Measurements from ENCODE around the gene PAQR6. TPM values are rescaled to one million over a fixed set of nuclear protein-coding genes. Genes with fewer than 3 reads are reported as not detected.

The PAQR6 gene
- polyA plus RNA-seq, 1 donor from 2014 or later: 16.8 TPM

GRCh38 chr1:156262461-156263287 is 14.8 kb upstream of the PAQR6 start:
- Histone ChIP-seq H3K27me3 (ENCODE audit: insufficient read depth, low read depth, low read length) (no peaks in the 10 kb centered on the region), H3K4me2 (ENCODE audit: low read length) (no peak overlapping the region), H3K4me3 (ENCODE audit: low read length) (no peak overlapping the region), H3K9me2 (ENCODE audit: insufficient read depth, low read length) (no peaks in the 10 kb centered on the region), H3F3A (ENCODE audit: insufficient read depth, low read length, poor library complexity, severe bottlenecking) (no peaks in the 10 kb centered on the region), H2AFZ (ENCODE audit: low read depth, low read length) (no peak overlapping the region), H3K27ac (ENCODE audit: low read length) (no peak overlapping the region), H3K9me3 (ENCODE audit: low read length) (no peaks in the 10 kb centered on the region), H3K9ac (ENCODE audit: low read length) (no peak overlapping the region), H3K79me2 (replicated peaks; ENCODE audit: insufficient read depth, low read length) (no peaks in the 10 kb centered on the region), H4K20me1 (ENCODE audit: insufficient read depth) (no peaks in the 10 kb centered on the region), H3K36me3 (ENCODE audit: insufficient read depth, low read length) (peaks cover 1% of the 10 kb centered on the region)
- TF ChIP-seq REST (IDR thresholded peaks at IDR 0.05; ENCODE audit: borderline replicate concordance) (no peak), TAF1 (IDR thresholded peaks at IDR 0.05; ENCODE audit: low read depth) (no peak)

GRCh38 chr1:156260896-156261295 is 13.0 kb upstream of the PAQR6 start:
- H3K4me3 ChIP-seq (ENCODE audit: low read length): no peak overlapping the region
- no peak overlapping the region for H3K27ac ChIP-seq (ENCODE audit: low read length)
- no peaks in the 10 kb centered on the region for H3K36me3 ChIP-seq (ENCODE audit: insufficient read depth, low read length)
- H3K79me2 ChIP-seq (replicated peaks; ENCODE audit: insufficient read depth, low read length): no peaks in the 10 kb centered on the region
- H3K27me3 ChIP-seq (ENCODE audit: insufficient read depth, low read depth, low read length): no peaks in the 10 kb centered on the region
- H3K4me2 ChIP-seq (ENCODE audit: low read length): no peak overlapping the region
- H3K9ac ChIP-seq (ENCODE audit: low read length): no peak overlapping the region
- H2AFZ ChIP-seq (ENCODE audit: low read depth, low read length): no peak overlapping the region
- no peaks in the 10 kb centered on the region for H3K9me2 ChIP-seq (ENCODE audit: insufficient read depth, low read length)
- H3K9me3 ChIP-seq (ENCODE audit: low read length): no peaks in the 10 kb centered on the region
- H4K20me1 ChIP-seq (ENCODE audit: insufficient read depth): no peaks in the 10 kb centered on the region
- no peak for TF ChIP-seq POLR2AphosphoS5 (IDR thresholded peaks at IDR 0.05)
- TF ChIP-seq EP300 (conservative IDR thresholded peaks at IDR 0.05; ENCODE audit: poor library complexity, severe bottlenecking): no peak
- no peak for TF ChIP-seq SMC3 (conservative IDR thresholded peaks at IDR 0.05; ENCODE audit: poor library complexity)
- no peak for TF ChIP-seq TAF1 (IDR thresholded peaks at IDR 0.05; ENCODE audit: low read depth)
- TF ChIP-seq CTCF (IDR thresholded peaks at IDR 0.05; ENCODE audit: poor library complexity, severe bottlenecking): no peak
- TF ChIP-seq EZH2 (IDR thresholded peaks at IDR 0.05; ENCODE audit: borderline replicate concordance, insufficient read depth, low read length, poor library complexity, severe bottlenecking): no peak
- no peak for TF ChIP-seq RAD21 (conservative IDR thresholded peaks at IDR 0.05)
- H3F3A ChIP-seq (ENCODE audit: insufficient read depth, low read length, poor library complexity, severe bottlenecking): no peaks in the 10 kb centered on the region

Data from neural cell (in vitro differentiated cells).